Testis (tissue), 3 donors: ENCODE data around the gene BMAL1. TPM values are rescaled to one million over a fixed set of nuclear protein-coding genes. Genes with fewer than 3 reads are reported as not detected.
A peak's percentile ranks its signal among the peaks of the same experiment; 100 is the strongest.

ENCODE experiments used
- DNase-seq: peaks from one replicate; pipeline ENCODE4 v3.0.0-alpha.2; 2019
- H3K27ac ChIP-seq, 2 donors: fragments of 200-600 bp; sonication (generic); one replicate each; pipeline ENCODE4 v1.5.1; 2019
- H3K27me3 ChIP-seq: fragments of 200-600 bp; sonication (generic); one replicate; pipeline ENCODE4 v1.5.1; 2019
- H3K36me3 ChIP-seq: fragments of 200-600 bp; sonication (generic); one replicate; pipeline ENCODE4 v1.5.1; 2017; ENCODE audit warnings: low read depth; ENCODE audit errors: missing control alignments
- H3K4me1 ChIP-seq: fragments of 200-600 bp; sonication (generic); one replicate; pipeline ENCODE4 v1.5.1; 2019
- H3K4me3 ChIP-seq, 2 donors: fragments of 200-600 bp; sonication (generic); one replicate each; pipeline ENCODE4 v1.5.1; 2017 to 2019
- H3K9me3 ChIP-seq: fragments of 200-600 bp; sonication (generic); one replicate; pipeline ENCODE4 v1.5.1; 2017
- POLR2A ChIP-seq: fragments of 450-650 bp; IDR thresholded peaks from one replicate; pipeline ENCODE4 v1.6.1; 2017; ENCODE audit warnings: antibody characterized with exemption, mild to moderate bottlenecking, moderate library complexity
- WGBS, 2 donors: methylation state at CpG; one replicate each; pipeline ENCODE4 v1.1.5; 2018; 5-methylcytosine and 5-hydroxymethylcytosine counted together
- intact Hi-C: fragments of 100-400 bp; cut with DNase I; formaldehyde crosslinking; loops from one replicate; pipeline ENCODE4 v1.15.1; 2023; ENCODE audit warnings: low total_unique reads
- polyA plus RNA-seq: library from polyadenylated mRNA; stranded (reverse); fragments of 350-450 nt; fragmentation: Illumina TruSeq; extraction: RNeasy Lipid Tissue Mini Kit (QIAGEN cat#74804); gene quantifications from one replicate; pipeline ENCODE4 v1.2.3, GENCODE V29; 2014; ENCODE audit warnings: low read depth, low replicate concordance; ENCODE audit not compliant: insufficient read depth
- total RNA-seq, 2 donors: library from RNA; depleted of rRNA; stranded (reverse); fragments of >200 nt; gene quantifications; one replicate each; pipeline ENCODE4 v1.2.3, GENCODE V29; 2016
- TF ChIP-seq, protein P1 (sequence below), 3 experiments: fragments of 450-650 bp in 2 of 3; fragments of 200-600 bp in 1 of 3; sonication (generic) in 1 of 3; IDR thresholded peaks; one replicate each; pipeline ENCODE4 v1.5.1; 2016 to 2019; ENCODE audit warnings: antibody characterized with exemption in 3 of 3, mild to moderate bottlenecking in 2 of 3, moderate library complexity in 1 of 3

Gene BMAL1
- total and polyA plus RNA-seq, 3 donors from 2014 or later: 21.5 to 40.3 (median 35.7) TPM

GRCh38 chr11:13332124-13332523 is 54.5 kb downstream of the BMAL1 start:
- Histone ChIP-seq H3K9me3 (no peaks in the 10 kb centered on the region), H3K27me3 (no peaks in the 10 kb centered on the region), H3K36me3 (no peaks in the 10 kb centered on the region), H3K4me3 (no peak overlapping the region), H3K4me1 (peaks cover 2% of the 10 kb centered on the region), H3K27ac (no peak overlapping the region)
- WGBS, 2 donors: 96 to 97% methylated on average over 1 of the region's 1 CpG
- DNase-seq: no peak
- intact Hi-C loops: no loop called here
- no peak for TF ChIP-seq POLR2A

- H3K27me3 ChIP-seq: no peaks in the 10 kb centered on the region
- 73 to 81% methylated on average over 7 of the region's 7 CpGs for WGBS, 2 donors
- H3K36me3 ChIP-seq: no peaks in the 10 kb centered on the region
- no peaks in the 10 kb centered on the region for H3K9me3 ChIP-seq
- peaks cover 5% of the 10 kb centered on the region for H3K4me1 ChIP-seq
- H3K4me3 ChIP-seq: no peak overlapping the region
- no peak for DNase-seq
- H3K27ac ChIP-seq: no peak overlapping the region
- intact Hi-C loops: no loop called here
- TF ChIP-seq, protein P1, sequence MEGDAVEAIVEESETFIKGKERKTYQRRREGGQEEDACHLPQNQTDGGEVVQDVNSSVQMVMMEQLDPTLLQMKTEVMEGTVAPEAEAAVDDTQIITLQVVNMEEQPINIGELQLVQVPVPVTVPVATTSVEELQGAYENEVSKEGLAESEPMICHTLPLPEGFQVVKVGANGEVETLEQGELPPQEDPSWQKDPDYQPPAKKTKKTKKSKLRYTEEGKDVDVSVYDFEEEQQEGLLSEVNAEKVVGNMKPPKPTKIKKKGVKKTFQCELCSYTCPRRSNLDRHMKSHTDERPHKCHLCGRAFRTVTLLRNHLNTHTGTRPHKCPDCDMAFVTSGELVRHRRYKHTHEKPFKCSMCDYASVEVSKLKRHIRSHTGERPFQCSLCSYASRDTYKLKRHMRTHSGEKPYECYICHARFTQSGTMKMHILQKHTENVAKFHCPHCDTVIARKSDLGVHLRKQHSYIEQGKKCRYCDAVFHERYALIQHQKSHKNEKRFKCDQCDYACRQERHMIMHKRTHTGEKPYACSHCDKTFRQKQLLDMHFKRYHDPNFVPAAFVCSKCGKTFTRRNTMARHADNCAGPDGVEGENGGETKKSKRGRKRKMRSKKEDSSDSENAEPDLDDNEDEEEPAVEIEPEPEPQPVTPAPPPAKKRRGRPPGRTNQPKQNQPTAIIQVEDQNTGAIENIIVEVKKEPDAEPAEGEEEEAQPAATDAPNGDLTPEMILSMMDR (IDR thresholded peaks at IDR 0.05): no peak
- no peak for TF ChIP-seq POLR2A
These were observed 55.9 kb downstream of the BMAL1 start for GRCh38 chr11:13333456-13333957.

DNA sequence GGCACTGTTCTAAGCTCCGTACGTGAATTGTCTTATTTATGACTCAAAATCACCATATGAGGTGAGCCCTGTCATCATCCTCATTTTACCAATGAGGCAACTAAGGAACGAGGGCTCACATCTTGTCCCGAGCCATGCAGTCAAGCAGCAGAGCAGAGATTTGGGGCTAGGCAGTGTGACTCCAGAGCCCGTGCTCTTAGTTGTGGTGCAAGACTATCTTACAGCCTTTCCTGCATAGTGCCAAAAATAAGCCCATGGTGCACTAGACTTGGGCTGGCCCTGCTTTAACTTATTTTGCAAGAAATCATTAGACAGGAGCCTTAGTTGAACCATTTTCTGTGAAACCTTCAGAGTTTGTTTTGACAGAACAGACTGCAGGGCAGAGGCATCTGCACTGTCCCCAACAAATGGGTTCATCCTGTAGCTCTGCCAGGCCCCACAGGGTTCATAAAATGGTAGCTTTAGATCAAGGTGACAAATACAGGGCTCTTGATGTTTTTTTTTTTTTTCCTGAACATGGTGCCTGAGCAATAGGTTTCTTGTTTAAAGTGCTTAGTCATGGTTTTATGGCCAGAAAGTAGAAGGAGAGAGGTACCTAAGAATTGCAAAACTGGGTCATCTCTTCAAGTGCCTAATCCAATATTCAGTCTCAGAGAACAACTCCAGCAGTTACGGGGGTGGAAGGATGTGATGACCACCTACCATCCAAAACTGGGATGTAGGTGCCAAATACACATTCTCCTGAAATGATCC is 56.6 kb downstream of the BMAL1 start:
- H3K9me3 ChIP-seq: no peaks in the 10 kb centered on the region
- no peak overlapping the region for H3K27ac ChIP-seq
- no peaks in the 10 kb centered on the region for H3K27me3 ChIP-seq
- intact Hi-C loops: no loop called here
- no peak overlapping the region for H3K4me3 ChIP-seq
- TF ChIP-seq POLR2A: no peak
- TF ChIP-seq, protein P1 (IDR thresholded peaks at IDR 0.05): no peak
- DNase-seq: no peak
- H3K4me1 ChIP-seq: peaks cover 6% of the 10 kb centered on the region
- no peaks in the 10 kb centered on the region for H3K36me3 ChIP-seq
- 91 to 93% methylated on average over 6 of the region's 6 CpGs for WGBS, 2 donors

DNA sequence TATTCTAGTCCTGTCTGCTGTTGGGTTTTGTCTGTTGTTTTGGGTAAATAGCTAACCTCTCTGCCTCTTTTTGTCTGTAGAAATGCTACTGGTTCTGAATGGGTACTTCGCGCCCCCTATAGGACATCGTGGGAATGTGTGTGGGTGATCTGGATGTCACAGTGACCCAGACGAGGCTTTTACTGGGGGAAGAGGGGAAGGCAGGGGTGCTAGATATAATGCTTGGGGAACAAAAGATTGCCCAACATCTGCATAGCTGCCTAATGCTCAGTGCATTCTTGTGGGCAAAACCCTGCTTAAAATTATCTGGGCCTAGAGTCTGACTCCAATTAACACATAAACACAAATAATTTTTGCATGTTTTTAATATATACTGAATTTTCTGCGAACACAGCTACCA is 57.7 kb downstream of the BMAL1 start:
- intact Hi-C loops: no loop called here
- no peaks in the 10 kb centered on the region for H3K9me3 ChIP-seq
- no peaks in the 10 kb centered on the region for H3K27me3 ChIP-seq
- H3K4me1 ChIP-seq: peaks cover 6% of the 10 kb centered on the region
- DNase-seq: peak; percentile 77
- no peak overlapping the region for H3K27ac ChIP-seq
- WGBS, 2 donors: 28 to 52% methylated on average over 5 of the region's 5 CpGs
- TF ChIP-seq POLR2A: no peak
- TF ChIP-seq, protein P1 (IDR thresholded peaks at IDR 0.05): peak; percentile 39 to 67 (median 60)
- H3K4me3 ChIP-seq: no peak overlapping the region
- no peaks in the 10 kb centered on the region for H3K36me3 ChIP-seq

GRCh38 chr11:13336246-13336878 is 58.8 kb downstream of the BMAL1 start:
- 56 to 78% methylated on average over 9 of the region's 9 CpGs for WGBS, 2 donors
- H3K4me3 ChIP-seq: no peak overlapping the region
- H3K27ac ChIP-seq: peak overlapping the region; percentile 13 to 15
- no peaks in the 10 kb centered on the region for H3K36me3 ChIP-seq
- peak; percentile 34 for DNase-seq
- intact Hi-C loops: no loop called here
- H3K27me3 ChIP-seq: no peaks in the 10 kb centered on the region
- no peaks in the 10 kb centered on the region for H3K9me3 ChIP-seq
- TF ChIP-seq, protein P1 (IDR thresholded peaks at IDR 0.05): no peak
- TF ChIP-seq POLR2A: no peak
- peaks cover 6% of the 10 kb centered on the region for H3K4me1 ChIP-seq
